GM18502 (cell line): Measurements from ENCODE around the gene RBL1.
"Not testable (repeated sequence)": the region's sequence is repeated elsewhere in the genome, so short reads cannot be mapped to it uniquely, and the experiment has no call there.

Source experiments
- ATAC-seq: cut with Tn5 transposase; IDR thresholded peaks from one replicate; pipeline ENCODE4 v1.9.1; 2021; ENCODE audit warnings: mild to moderate bottlenecking; ENCODE audit not compliant: unreplicated experiment, poor library complexity

RBL1 gene

GRCh38 chr20:37095599-37096414, at the start of gene RBL1:
Gene RBL1 (minus strand): TSS chr20:37095997. CDS start chr20:37095928, 69 bp downstream.
- peak; percentile 75 for ATAC-seq

- no peak for ATAC-seq
These were observed 49.1 kb upstream of the RBL1 start for GRCh38 chr20:37144856-37145404.

GRCh38 chr20:37142708-37143107, 46.9 kb upstream of the RBL1 start:
- no peak for ATAC-seq

- no peak for ATAC-seq
These were observed 41.8 kb upstream of the RBL1 start for GRCh38 chr20:37137547-37137946.

- ATAC-seq = no peak
These were observed 38.2 kb upstream of the RBL1 start for GRCh38 chr20:37133952-37134351.

GRCh38 chr20:37131486-37131885, 35.7 kb upstream of the RBL1 start:
- ATAC-seq = no peak

- no peak for ATAC-seq
These were observed 33.0 kb upstream of the RBL1 start for GRCh38 chr20:37128803-37129202.

- ATAC-seq = not testable (repeated sequence)
These were observed 30.5 kb upstream of the RBL1 start for GRCh38 chr20:37126290-37126689.

- ATAC-seq = no peak
These were observed 27.6 kb upstream of the RBL1 start for GRCh38 chr20:37123441-37123840.

GRCh38 chr20:37120497-37120896, 24.7 kb upstream of the RBL1 start:
- ATAC-seq = no peak

- ATAC-seq = no peak
These were observed 23.7 kb upstream of the RBL1 start for GRCh38 chr20:37119356-37120036.

- ATAC-seq = no peak
These were observed 18.2 kb upstream of the RBL1 start for GRCh38 chr20:37114012-37114411.

GRCh38 chr20:37111926-37112455, 16.2 kb upstream of the RBL1 start:
- no peak for ATAC-seq

- ATAC-seq = no peak
These were observed 12.9 kb upstream of the RBL1 start for GRCh38 chr20:37108676-37109075.

- no peak for ATAC-seq
These were observed 6.8 kb upstream of the RBL1 start for GRCh38 chr20:37102571-37102970.

- ATAC-seq = no peak
These were observed 731 bp upstream of the RBL1 start for GRCh38 chr20:37096415-37097041.

GRCh38 chr20:37095108-37095598, 644 bp downstream of the RBL1 start:
- peak; percentile 25 for ATAC-seq

GRCh38 chr20:37090407-37090806, 5.4 kb downstream of the RBL1 start:
- ATAC-seq = no peak

GRCh38 chr20:37081717-37082289, 14.0 kb downstream of the RBL1 start:
- ATAC-seq = no peak

GRCh38 chr20:37077009-37077408, 18.8 kb downstream of the RBL1 start:
- no peak for ATAC-seq
